ENCODE data around the gene RGS19. TPM values are rescaled to one million over a fixed set of nuclear protein-coding genes. Genes with fewer than 3 reads are reported as not detected.

RGS19 gene
- polyA plus RNA-seq, 1 donor (not counting 4 experiments of a cell fraction or from before 2014, with no cell fraction given) = 11.8 TPM

DNA sequence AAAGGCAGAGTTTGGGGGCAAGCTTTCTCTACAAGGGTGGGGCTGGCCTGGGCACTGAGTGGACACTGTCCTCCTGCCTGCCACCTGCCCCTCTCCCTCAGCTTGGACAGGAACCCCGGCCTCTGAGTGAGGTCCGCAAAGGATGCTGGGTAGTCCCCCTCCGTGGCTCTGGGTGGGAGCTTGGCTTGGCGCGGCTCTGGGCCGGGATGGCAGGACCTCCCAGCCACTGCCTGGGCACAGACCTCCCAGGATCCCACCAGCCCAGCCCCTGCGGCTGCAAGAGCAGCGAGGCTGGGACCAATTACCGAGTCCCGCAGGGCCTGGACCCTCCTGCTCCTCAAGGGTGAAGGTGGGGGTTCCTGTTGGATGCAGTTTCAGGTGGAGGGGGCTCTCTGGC is 27.0 kb downstream of the RGS19 start:
- Histone ChIP-seq H3K27ac (ENCODE audit: control insufficient read depth, insufficient read depth, low read length) (no peak overlapping the region), H2AFZ (ENCODE audit: control insufficient read depth, low read length) (no peak overlapping the region), H3K4me1 (ENCODE audit: control insufficient read depth, extremely low read depth, insufficient read depth, low read length) (peaks cover 28% of the 10 kb centered on the region), H3K9me1 (ENCODE audit: control insufficient read depth, extremely low read depth, insufficient read depth, low read length) (no peaks in the 10 kb centered on the region), H3K9ac (ENCODE audit: control insufficient read depth, extremely low read depth, insufficient read depth, low read length) (no peak overlapping the region), H4K20me1 (ENCODE audit: control insufficient read depth, extremely low read depth, insufficient read depth, low read length) (peaks cover 2% of the 10 kb centered on the region), H3K36me3 (ENCODE audit: control insufficient read depth in 2 of 2, extremely low read depth in 1 of 2, insufficient read depth in 2 of 2, low read length in 2 of 2) (no peaks in the 10 kb centered on the region), H3K4me3 (ENCODE audit: control insufficient read depth in 2 of 3, extremely low read depth in 1 of 3, insufficient read depth in 2 of 3, low read depth in 1 of 3, low read length in 3 of 3) (no peak overlapping the region), H3K79me2 (ENCODE audit: control insufficient read depth, insufficient read depth, low read length) (no peaks in the 10 kb centered on the region), H3K27me3 (ENCODE audit: control insufficient read depth, extremely low read depth, insufficient read depth, low read length) (peaks cover 27% of the 10 kb centered on the region), H3K9me3 (ENCODE audit: control insufficient read depth, low read depth, low read length) (no peaks in the 10 kb centered on the region), H3K4me2 (ENCODE audit: control insufficient read depth, extremely low read depth, insufficient read depth, low read depth, low read length) (no peak overlapping the region)
- DNase-seq (ENCODE audit: low read depth, low spot score) = no peak
- dilution Hi-C loops (cut with MboI; ENCODE audit: extremely low pct_ligation_motif_present, low sequenced_read_pairs) = no loop called here
- no peak for FAIRE-seq
- TF ChIP-seq EZH2 (IDR thresholded peaks at IDR 0.05; ENCODE audit: low read length) (no peak), CTCF (optimal IDR thresholded peaks at IDR 0.05 in 1 of 3, IDR thresholded peaks at IDR 0.05 in 1 of 3, conservative IDR thresholded peaks at IDR 0.05 in 1 of 3; ENCODE audit: extremely low read depth in 1 of 3, insufficient read depth in 2 of 3, low read length in 3 of 3) (no peak)

DNA sequence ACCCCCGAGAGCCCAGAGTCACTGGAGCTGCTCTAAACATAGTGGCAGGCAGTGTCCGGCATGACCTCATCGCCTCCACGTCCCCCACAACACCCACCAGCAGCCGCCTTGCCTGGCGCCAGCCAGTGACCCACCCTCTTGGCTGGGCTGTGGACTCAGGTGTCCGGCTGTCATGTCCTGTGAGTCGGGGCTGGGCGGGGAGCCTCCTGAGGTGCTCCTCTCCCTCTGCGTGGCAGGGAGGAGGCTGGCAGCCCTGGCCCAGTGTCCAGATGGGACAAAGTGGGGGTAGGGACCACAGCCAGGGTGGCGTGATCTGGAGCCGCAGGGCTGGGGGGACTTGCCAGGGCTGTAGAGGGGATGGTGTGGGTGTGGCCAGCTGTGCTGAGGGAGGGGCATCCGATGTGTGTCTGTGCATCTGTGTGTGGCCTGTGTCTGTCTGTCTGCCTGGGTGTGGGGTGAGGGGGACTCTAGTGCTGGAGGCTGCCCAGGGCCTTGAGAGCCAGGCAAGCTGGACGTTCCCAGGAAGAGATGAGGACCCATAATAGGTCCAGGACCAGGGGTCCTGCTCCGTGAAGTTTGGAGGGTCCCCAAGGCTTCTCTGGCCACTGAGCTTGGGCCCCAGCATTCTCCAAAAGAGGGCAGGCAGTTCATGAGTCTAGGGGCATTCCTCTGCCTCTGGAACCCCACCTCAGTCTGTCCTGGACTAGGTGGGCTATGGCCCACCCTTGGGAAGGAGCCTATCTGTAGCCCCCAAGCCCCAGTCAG is 27.6 kb downstream of the RGS19 start:
- no peak for FAIRE-seq
- Histone ChIP-seq H3K27ac (ENCODE audit: control insufficient read depth, insufficient read depth, low read length) (no peak overlapping the region), H3K4me2 (ENCODE audit: control insufficient read depth, extremely low read depth, insufficient read depth, low read depth, low read length) (no peak overlapping the region), H3K9me3 (ENCODE audit: control insufficient read depth, low read depth, low read length) (no peaks in the 10 kb centered on the region), H3K36me3 (ENCODE audit: control insufficient read depth in 2 of 2, extremely low read depth in 1 of 2, insufficient read depth in 2 of 2, low read length in 2 of 2) (no peaks in the 10 kb centered on the region), H3K9me1 (ENCODE audit: control insufficient read depth, extremely low read depth, insufficient read depth, low read length) (no peaks in the 10 kb centered on the region), H3K4me3 (ENCODE audit: control insufficient read depth in 2 of 3, extremely low read depth in 1 of 3, insufficient read depth in 2 of 3, low read depth in 1 of 3, low read length in 3 of 3) (no peak overlapping the region), H3K79me2 (ENCODE audit: control insufficient read depth, insufficient read depth, low read length) (no peaks in the 10 kb centered on the region), H3K27me3 (ENCODE audit: control insufficient read depth, extremely low read depth, insufficient read depth, low read length) (peaks cover 33% of the 10 kb centered on the region), H3K9ac (ENCODE audit: control insufficient read depth, extremely low read depth, insufficient read depth, low read length) (no peak overlapping the region), H3K4me1 (ENCODE audit: control insufficient read depth, extremely low read depth, insufficient read depth, low read length) (peaks cover 28% of the 10 kb centered on the region), H2AFZ (ENCODE audit: control insufficient read depth, low read length) (no peak overlapping the region), H4K20me1 (ENCODE audit: control insufficient read depth, extremely low read depth, insufficient read depth, low read length) (peaks cover 2% of the 10 kb centered on the region)
- no peak for DNase-seq (ENCODE audit: low read depth, low spot score)
- dilution Hi-C loops (cut with MboI; ENCODE audit: extremely low pct_ligation_motif_present, low sequenced_read_pairs) = no loop called here
- no peak for TF ChIP-seq CTCF (optimal IDR thresholded peaks at IDR 0.05 in 1 of 3, IDR thresholded peaks at IDR 0.05 in 1 of 3, conservative IDR thresholded peaks at IDR 0.05 in 1 of 3; ENCODE audit: extremely low read depth in 1 of 3, insufficient read depth in 2 of 3, low read length in 3 of 3)
- no peak for TF ChIP-seq EZH2 (IDR thresholded peaks at IDR 0.05; ENCODE audit: low read length)
